Measurements from ENCODE around the gene TSHZ2. TPM values are rescaled to one million over a fixed set of nuclear protein-coding genes. Genes with fewer than 3 reads are reported as not detected.

The TSHZ2 gene
- total and polyA plus RNA-seq, 7 donors = 1.2 to 32.7 (median 14.0) TPM

DNA sequence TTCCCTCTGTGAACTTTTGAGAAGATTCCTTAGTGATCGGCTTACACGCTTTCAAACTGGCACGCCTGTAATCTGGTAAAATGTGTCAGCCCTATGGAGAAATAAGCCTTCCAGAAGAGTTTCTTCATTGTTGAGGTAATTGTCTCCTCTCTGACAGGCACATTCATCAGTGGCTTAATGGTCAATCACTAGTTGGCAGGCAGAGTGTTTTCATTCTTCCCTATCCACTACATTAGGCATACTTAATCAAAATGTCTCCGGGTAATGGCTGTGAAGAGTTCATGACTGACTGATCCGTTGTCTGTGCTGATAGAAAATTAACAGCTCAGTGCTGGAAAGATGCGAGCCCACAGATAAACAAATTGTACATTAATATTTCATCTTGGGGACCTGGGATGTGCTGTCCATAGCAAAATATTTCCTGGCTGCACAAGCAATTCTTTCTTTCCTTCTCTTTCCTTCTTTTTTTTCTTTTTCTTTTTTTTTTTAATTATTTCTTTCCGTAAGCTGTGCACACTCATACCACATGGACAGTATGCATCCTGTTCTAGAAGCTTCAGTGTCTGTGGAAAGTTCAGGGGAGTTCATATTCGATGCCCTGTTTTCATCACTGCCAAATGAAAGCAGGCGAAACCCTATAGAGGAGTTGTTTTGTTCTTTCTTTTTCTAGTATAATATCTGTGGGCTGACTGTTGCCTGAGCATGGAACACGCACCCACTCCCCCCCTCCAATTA, 31.4 kb downstream of the TSHZ2 start:
- Histone ChIP-seq H3K4me1 (no peaks in the 10 kb centered on the region), H3K36me3 (no peaks in the 10 kb centered on the region), H3K27me3 (no peaks in the 10 kb centered on the region), H3K27ac (peak overlapping the region in 2 of 4 donors; percentile 3 to 27), H3K4me3 (no peak overlapping the region), H3K9me3 (no peaks in the 10 kb centered on the region)
- intact Hi-C loops (cut with DNase I) = no loop called here
- DNase-seq = no peak
- 67 to 76% methylated on average over 10 of the region's 10 CpGs for WGBS, 2 donors
- TF ChIP-seq EP300 (IDR thresholded peaks at IDR 0.05) (no peak), POLR2AphosphoS5 (IDR thresholded peaks at IDR 0.05) (no peak), POLR2A (IDR thresholded peaks at IDR 0.05) (no peak)
- TF ChIP-seq, protein P1, sequence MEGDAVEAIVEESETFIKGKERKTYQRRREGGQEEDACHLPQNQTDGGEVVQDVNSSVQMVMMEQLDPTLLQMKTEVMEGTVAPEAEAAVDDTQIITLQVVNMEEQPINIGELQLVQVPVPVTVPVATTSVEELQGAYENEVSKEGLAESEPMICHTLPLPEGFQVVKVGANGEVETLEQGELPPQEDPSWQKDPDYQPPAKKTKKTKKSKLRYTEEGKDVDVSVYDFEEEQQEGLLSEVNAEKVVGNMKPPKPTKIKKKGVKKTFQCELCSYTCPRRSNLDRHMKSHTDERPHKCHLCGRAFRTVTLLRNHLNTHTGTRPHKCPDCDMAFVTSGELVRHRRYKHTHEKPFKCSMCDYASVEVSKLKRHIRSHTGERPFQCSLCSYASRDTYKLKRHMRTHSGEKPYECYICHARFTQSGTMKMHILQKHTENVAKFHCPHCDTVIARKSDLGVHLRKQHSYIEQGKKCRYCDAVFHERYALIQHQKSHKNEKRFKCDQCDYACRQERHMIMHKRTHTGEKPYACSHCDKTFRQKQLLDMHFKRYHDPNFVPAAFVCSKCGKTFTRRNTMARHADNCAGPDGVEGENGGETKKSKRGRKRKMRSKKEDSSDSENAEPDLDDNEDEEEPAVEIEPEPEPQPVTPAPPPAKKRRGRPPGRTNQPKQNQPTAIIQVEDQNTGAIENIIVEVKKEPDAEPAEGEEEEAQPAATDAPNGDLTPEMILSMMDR (IDR thresholded peaks at IDR 0.05) = no peak

DNA sequence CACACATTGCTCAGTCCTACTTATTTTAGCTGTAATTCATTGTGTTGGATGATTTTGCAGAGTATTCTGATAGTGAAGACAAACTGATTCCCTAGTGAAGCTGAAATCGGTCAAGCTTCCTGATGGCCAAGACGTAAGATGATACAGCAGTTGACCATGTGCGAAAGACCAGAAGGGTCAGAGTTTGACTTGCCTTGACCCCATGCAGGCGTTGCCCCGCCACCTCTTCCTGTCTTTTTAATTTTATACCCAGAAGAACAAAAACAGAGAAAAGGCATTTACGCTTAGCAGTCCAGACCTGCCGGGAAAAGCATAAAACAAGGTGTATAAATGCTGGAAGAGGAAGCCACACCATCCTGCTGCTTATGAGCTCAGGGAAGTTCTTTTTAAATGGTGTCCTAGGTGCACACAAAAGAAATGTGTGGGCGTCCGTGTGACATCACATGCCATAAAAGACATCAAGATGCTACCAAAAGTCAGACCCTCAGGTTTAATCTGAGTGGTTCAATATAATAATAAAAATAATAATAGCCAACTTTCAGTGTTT, 32.2 kb downstream of the TSHZ2 start:
- Histone ChIP-seq H3K4me3 (no peak overlapping the region), H3K36me3 (no peaks in the 10 kb centered on the region), H3K9me3 (no peaks in the 10 kb centered on the region), H3K4me1 (no peaks in the 10 kb centered on the region), H3K27ac (peak overlapping the region in 1 of 4 donors; percentile 27), H3K27me3 (no peaks in the 10 kb centered on the region)
- TF ChIP-seq EP300 (IDR thresholded peaks at IDR 0.05) = no peak
- peak in 1 of 4 donors; percentile 15 for TF ChIP-seq POLR2AphosphoS5 (IDR thresholded peaks at IDR 0.05)
- TF ChIP-seq, protein P1 (IDR thresholded peaks at IDR 0.05) = no peak
- no peak for TF ChIP-seq POLR2A (IDR thresholded peaks at IDR 0.05)
- WGBS, 2 donors = 88 to 90% methylated on average over 9 of the region's 9 CpGs
- intact Hi-C loops (cut with DNase I) = no loop called here
- no peak for DNase-seq

GRCh38 chr20:53009979-53010735, 38.0 kb downstream of the TSHZ2 start:
- no peaks in the 10 kb centered on the region for H3K27me3 ChIP-seq
- TF ChIP-seq POLR2A (IDR thresholded peaks at IDR 0.05) = no peak
- no peak for TF ChIP-seq POLR2AphosphoS5 (IDR thresholded peaks at IDR 0.05)
- TF ChIP-seq, protein P1 (IDR thresholded peaks at IDR 0.05) = no peak
- TF ChIP-seq EP300 (IDR thresholded peaks at IDR 0.05) = no peak
- H3K27ac ChIP-seq = no peak overlapping the region
- H3K36me3 ChIP-seq = no peaks in the 10 kb centered on the region
- DNase-seq = no peak
- no peak overlapping the region for H3K4me3 ChIP-seq
- peaks cover 0 to 2% (median under 1%) of the 10 kb centered on the region in 4 donors for H3K9me3 ChIP-seq
- no peaks in the 10 kb centered on the region for H3K4me1 ChIP-seq
- WGBS, 2 donors = 73 to 84% methylated on average over 5 of the region's 5 CpGs
- intact Hi-C loops (cut with DNase I) = no loop called here

DNA sequence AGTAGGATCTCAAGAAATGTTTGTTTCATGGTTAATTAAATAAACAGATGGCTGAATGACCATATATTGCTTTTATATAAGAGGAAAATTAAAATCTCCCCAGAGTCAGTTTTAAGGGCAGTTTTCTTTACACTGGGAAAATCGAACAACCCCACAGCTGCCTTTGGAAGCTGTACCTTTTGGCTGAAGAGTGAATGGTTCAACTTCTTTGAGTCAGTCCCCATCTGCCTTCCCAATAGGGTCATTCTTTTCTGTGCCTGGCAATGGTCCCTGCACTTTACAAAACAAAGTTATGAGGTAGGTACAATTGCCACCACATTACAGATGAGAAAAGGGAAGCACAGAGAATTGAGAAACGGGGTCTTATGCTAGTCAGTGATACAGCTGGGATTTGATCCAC, 39.5 kb downstream of the TSHZ2 start:
- H3K4me3 ChIP-seq = no peak overlapping the region
- H3K27me3 ChIP-seq = no peaks in the 10 kb centered on the region
- intact Hi-C loops (cut with DNase I) = no loop called here
- DNase-seq = no peak
- no peak overlapping the region for H3K27ac ChIP-seq
- H3K4me1 ChIP-seq = no peaks in the 10 kb centered on the region
- peaks cover 0 to 3% (median 2%) of the 10 kb centered on the region in 4 donors for H3K9me3 ChIP-seq
- H3K36me3 ChIP-seq = no peaks in the 10 kb centered on the region
- TF ChIP-seq, protein P1 (IDR thresholded peaks at IDR 0.05) = no peak
- TF ChIP-seq POLR2AphosphoS5 (IDR thresholded peaks at IDR 0.05) = no peak
- no peak for TF ChIP-seq EP300 (IDR thresholded peaks at IDR 0.05)
- no peak for TF ChIP-seq POLR2A (IDR thresholded peaks at IDR 0.05)
- 68 to 82% methylated on average over 2 of the region's 2 CpGs for WGBS, 2 donors
